GM19455 (cell line): ENCODE data around the gene INPP5D.
A peak's percentile ranks its signal among the peaks of the same experiment; 100 is the strongest.

Source experiments
- ATAC-seq: cut with Tn5 transposase; IDR thresholded peaks from one replicate; pipeline ENCODE4 v1.9.1; 2021; ENCODE audit not compliant: unreplicated experiment

Gene INPP5D

GRCh38 chr2:233068762-233069418, 8.7 kb downstream of the INPP5D start:
- no peak for ATAC-seq

- no peak for ATAC-seq
Observed at GRCh38 chr2:233072838-233073237, 12.7 kb downstream of the INPP5D start.

GRCh38 chr2:233074106-233074505, 14.0 kb downstream of the INPP5D start:
- no peak for ATAC-seq

- ATAC-seq, result no peak
Observed at GRCh38 chr2:233075141-233075965, 15.2 kb downstream of the INPP5D start.

GRCh38 chr2:233075966-233076339, 15.8 kb downstream of the INPP5D start:
- peak; percentile 54 for ATAC-seq

- no peak for ATAC-seq
Observed at GRCh38 chr2:233076749-233077148, 16.6 kb downstream of the INPP5D start.

- no peak for ATAC-seq
Observed at GRCh38 chr2:233079473-233079877, 19.3 kb downstream of the INPP5D start.

GRCh38 chr2:233079953-233080835, 20.1 kb downstream of the INPP5D start:
- ATAC-seq, result no peak

GRCh38 chr2:233080836-233081229, 20.7 kb downstream of the INPP5D start:
- no peak for ATAC-seq

- ATAC-seq, result peak; percentile 4
Observed at GRCh38 chr2:233081232-233081730, 21.1 kb downstream of the INPP5D start.

GRCh38 chr2:233081731-233082221, 21.6 kb downstream of the INPP5D start:
- ATAC-seq, result peak; percentile 5

- ATAC-seq, result peak; percentile 41
Observed at GRCh38 chr2:233082222-233082930, 22.2 kb downstream of the INPP5D start.

GRCh38 chr2:233082931-233083755, 23.0 kb downstream of the INPP5D start:
- ATAC-seq, result no peak

GRCh38 chr2:233083782-233084181, 23.6 kb downstream of the INPP5D start:
- no peak for ATAC-seq

- ATAC-seq, result no peak
Observed at GRCh38 chr2:233084488-233084887, 24.3 kb downstream of the INPP5D start.

GRCh38 chr2:233085037-233085838, 25.1 kb downstream of the INPP5D start:
- no peak for ATAC-seq

- no peak for ATAC-seq
Observed at GRCh38 chr2:233085839-233086150, 25.7 kb downstream of the INPP5D start.

- ATAC-seq, result no peak
Observed at GRCh38 chr2:233087713-233088112, 27.6 kb downstream of the INPP5D start.

GRCh38 chr2:233088972-233089345, 28.8 kb downstream of the INPP5D start:
- ATAC-seq, result no peak
